SJCRH30 (cell line): ENCODE measurements around the gene TAF3. TPM values are rescaled to one million over a fixed set of nuclear protein-coding genes. Genes with fewer than 3 reads are reported as not detected.

Experiments
- DNase-seq, 2 experiments: peaks; one replicate each; pipeline ENCODE4 v3.0.0-alpha.2; 2015 to 2020
- H3K27ac ChIP-seq: fragments of 250-450 bp; sonication (Bioruptor Pico); 2 replicates; pipeline ENCODE4 v1.5.1; 2020; ENCODE audit warnings: mild to moderate bottlenecking, moderate library complexity
- H3K27me3 ChIP-seq: fragments of 250-450 bp; sonication (Bioruptor Pico); 2 replicates; pipeline ENCODE4 v1.5.1; 2020; ENCODE audit warnings: mild to moderate bottlenecking, moderate library complexity
- H3K36me3 ChIP-seq: fragments of 250-450 bp; sonication (Bioruptor Pico); 2 replicates; pipeline ENCODE4 v1.5.1; 2020; ENCODE audit warnings: mild to moderate bottlenecking, moderate library complexity
- H3K4me1 ChIP-seq: fragments of 250-450 bp; sonication (Bioruptor Pico); 2 replicates; pipeline ENCODE4 v1.5.1; 2020; ENCODE audit warnings: mild to moderate bottlenecking, moderate library complexity
- H3K4me3 ChIP-seq: fragments of 250-450 bp; sonication (Bioruptor Pico); 2 replicates; pipeline ENCODE4 v1.5.1; 2020; ENCODE audit warnings: mild to moderate bottlenecking, moderate library complexity
- H3K9me3 ChIP-seq: fragments of 250-450 bp; sonication (Bioruptor Pico); replicated peaks from 2 replicates; pipeline ENCODE4 v1.5.1; 2020; ENCODE audit warnings: mild to moderate bottlenecking, moderate library complexity
- total RNA-seq: library from RNA; depleted of rRNA; stranded (reverse); fragments of >200 nt; shearing (Covaris generic); gene quantifications from 2 replicates; pipeline ENCODE4 v1.2.3, GENCODE V29; 2014

Gene TAF3
- total RNA-seq, 1 experiment from 2014 or later: 3.6 TPM

GRCh38 chr10:7886056-7886455 is 67.8 kb downstream of the TAF3 start:
- Histone ChIP-seq H3K4me1 (no peaks in the 10 kb centered on the region), H3K36me3 (no peaks in the 10 kb centered on the region), H3K9me3 (no peaks in the 10 kb centered on the region), H3K27me3 (no peaks in the 10 kb centered on the region), H3K4me3 (no peak overlapping the region), H3K27ac (no peak overlapping the region)
- DNase-seq: no peak

- no peaks in the 10 kb centered on the region for H3K36me3 ChIP-seq
- no peaks in the 10 kb centered on the region for H3K9me3 ChIP-seq
- no peaks in the 10 kb centered on the region; the same call in 1 of the 2 replicates for H3K4me1 ChIP-seq
- no peak for DNase-seq
- no peak overlapping the region for H3K27ac ChIP-seq
- no peaks in the 10 kb centered on the region for H3K27me3 ChIP-seq
- H3K4me3 ChIP-seq: no peak overlapping the region
These were observed 69.0 kb downstream of the TAF3 start for GRCh38 chr10:7887174-7887816.

GRCh38 chr10:7889947-7890542 is 71.7 kb downstream of the TAF3 start:
- Histone ChIP-seq H3K36me3 (no peaks in the 10 kb centered on the region), H3K4me3 (no peak overlapping the region), H3K4me1 (no peaks in the 10 kb centered on the region; the same call in 1 of the 2 replicates), H3K9me3 (no peaks in the 10 kb centered on the region), H3K27ac (no peak overlapping the region), H3K27me3 (no peaks in the 10 kb centered on the region)
- no peak for DNase-seq

GRCh38 chr10:7890781-7891180 is 72.5 kb downstream of the TAF3 start:
- H3K27ac ChIP-seq: no peak overlapping the region
- H3K4me3 ChIP-seq: no peak overlapping the region
- no peak for DNase-seq
- no peaks in the 10 kb centered on the region for H3K9me3 ChIP-seq
- H3K36me3 ChIP-seq: no peaks in the 10 kb centered on the region
- H3K4me1 ChIP-seq: no peaks in the 10 kb centered on the region; the same call in 1 of the 2 replicates
- H3K27me3 ChIP-seq: no peaks in the 10 kb centered on the region

- no peak overlapping the region for H3K4me3 ChIP-seq
- H3K27ac ChIP-seq: no peak overlapping the region
- H3K9me3 ChIP-seq: no peaks in the 10 kb centered on the region
- H3K36me3 ChIP-seq: no peaks in the 10 kb centered on the region
- H3K4me1 ChIP-seq: no peaks in the 10 kb centered on the region; the same call in 1 of the 2 replicates
- DNase-seq: no peak
- H3K27me3 ChIP-seq: no peaks in the 10 kb centered on the region
These were observed 73.3 kb downstream of the TAF3 start for GRCh38 chr10:7891634-7892033.

- Histone ChIP-seq H3K27ac (no peak overlapping the region), H3K36me3 (no peaks in the 10 kb centered on the region), H3K4me1 (no peaks in the 10 kb centered on the region; the same call in 1 of the 2 replicates), H3K27me3 (no peaks in the 10 kb centered on the region), H3K9me3 (no peaks in the 10 kb centered on the region), H3K4me3 (no peak overlapping the region)
- no peak for DNase-seq
These were observed 73.8 kb downstream of the TAF3 start for GRCh38 chr10:7892146-7892545.

- H3K9me3 ChIP-seq: no peaks in the 10 kb centered on the region
- no peaks in the 10 kb centered on the region for H3K27me3 ChIP-seq
- DNase-seq: no peak
- H3K36me3 ChIP-seq: no peaks in the 10 kb centered on the region
- no peaks in the 10 kb centered on the region; the same call in 1 of the 2 replicates for H3K4me1 ChIP-seq
- H3K4me3 ChIP-seq: no peak overlapping the region
- no peak overlapping the region for H3K27ac ChIP-seq
These were observed 77.4 kb downstream of the TAF3 start for GRCh38 chr10:7895699-7896090.

GRCh38 chr10:7896297-7896696 is 78.0 kb downstream of the TAF3 start:
- Histone ChIP-seq H3K4me3 (no peak overlapping the region), H3K36me3 (0 out of 2 replicates have a peak, but pooled peaks cover 3% of the 10 kb centered on the region), H3K27me3 (no peaks in the 10 kb centered on the region), H3K9me3 (no peaks in the 10 kb centered on the region), H3K27ac (no peak overlapping the region), H3K4me1 (no peaks in the 10 kb centered on the region; the same call in 1 of the 2 replicates)
- DNase-seq: no peak

- H3K9me3 ChIP-seq: no peaks in the 10 kb centered on the region
- DNase-seq: no peak
- no peaks in the 10 kb centered on the region for H3K4me1 ChIP-seq
- H3K27me3 ChIP-seq: no peaks in the 10 kb centered on the region
- no peak overlapping the region for H3K4me3 ChIP-seq
- H3K27ac ChIP-seq: no peak overlapping the region
- H3K36me3 ChIP-seq: 0 out of 2 replicates have a peak, but pooled peaks cover 3% of the 10 kb centered on the region
These were observed 83.0 kb downstream of the TAF3 start for GRCh38 chr10:7901256-7901655.

- Histone ChIP-seq H3K4me3 (no peak overlapping the region), H3K9me3 (no peaks in the 10 kb centered on the region), H3K36me3 (0 out of 2 replicates have a peak, but pooled peaks cover 3% of the 10 kb centered on the region), H3K4me1 (no peaks in the 10 kb centered on the region), H3K27ac (no peak overlapping the region), H3K27me3 (no peaks in the 10 kb centered on the region)
- no peak for DNase-seq
These were observed 84.1 kb downstream of the TAF3 start for GRCh38 chr10:7902413-7902812.

GRCh38 chr10:7903851-7904250 is 85.5 kb downstream of the TAF3 start:
- H3K4me3 ChIP-seq: no peak overlapping the region
- H3K9me3 ChIP-seq: no peaks in the 10 kb centered on the region
- no peak for DNase-seq
- H3K27me3 ChIP-seq: no peaks in the 10 kb centered on the region
- H3K36me3 ChIP-seq: 0 out of 2 replicates have a peak, but pooled peaks cover 3% of the 10 kb centered on the region
- no peak overlapping the region for H3K27ac ChIP-seq
- H3K4me1 ChIP-seq: no peaks in the 10 kb centered on the region

GRCh38 chr10:7906128-7906527 is 87.8 kb downstream of the TAF3 start:
- no peaks in the 10 kb centered on the region for H3K27me3 ChIP-seq
- H3K9me3 ChIP-seq: no peaks in the 10 kb centered on the region
- H3K4me1 ChIP-seq: no peaks in the 10 kb centered on the region
- DNase-seq: no peak
- H3K27ac ChIP-seq: no peak overlapping the region
- H3K4me3 ChIP-seq: no peak overlapping the region
- H3K36me3 ChIP-seq: 0 out of 2 replicates have a peak, but pooled peaks cover 1% of the 10 kb centered on the region

GRCh38 chr10:7908541-7909210 is 90.4 kb downstream of the TAF3 start:
- DNase-seq: peak in 1 of 2 experiments; percentile 1
- Histone ChIP-seq H3K36me3 (no peaks in the 10 kb centered on the region), H3K4me3 (no peak overlapping the region), H3K9me3 (no peaks in the 10 kb centered on the region), H3K27me3 (no peaks in the 10 kb centered on the region), H3K4me1 (no peaks in the 10 kb centered on the region), H3K27ac (no peak overlapping the region)

- no peak for DNase-seq
- Histone ChIP-seq H3K4me1 (no peaks in the 10 kb centered on the region), H3K27me3 (no peaks in the 10 kb centered on the region), H3K4me3 (no peak overlapping the region), H3K36me3 (no peaks in the 10 kb centered on the region), H3K9me3 (no peaks in the 10 kb centered on the region), H3K27ac (no peak overlapping the region)
These were observed 95.0 kb downstream of the TAF3 start for GRCh38 chr10:7913126-7913872.
